Measurements from ENCODE around the gene HSD17B2. TPM values are rescaled to one million over a fixed set of nuclear protein-coding genes. Genes with fewer than 3 reads are reported as not detected.

HSD17B2 gene
- total RNA-seq, 1 donor from 2014 or later: 1.2 TPM

GRCh38 chr16:82118749-82119148 is 83.7 kb downstream of the HSD17B2 start:
- Mint-ChIP-seq H3K27me3 (no peaks in the 10 kb centered on the region), H3K4me3 (ENCODE audit: low read depth) (no peak overlapping the region), H3K4me1 (ENCODE audit: low read depth) (no peaks in the 10 kb centered on the region), H3K36me3 (ENCODE audit: insufficient read depth) (no peaks in the 10 kb centered on the region), H3K27ac (no peak overlapping the region), H3K9me3 (ENCODE audit: low read depth) (peaks cover under 1% of the 10 kb centered on the region)
- no peak for DNase-seq (ENCODE audit: low spot score, unreplicated experiment)
- TF ChIP-seq CTCF (IDR thresholded peaks at IDR 0.05; ENCODE audit: unreplicated experiment): no peak

GRCh38 chr16:82119405-82119804 is 84.4 kb downstream of the HSD17B2 start:
- no peak for DNase-seq (ENCODE audit: low spot score, unreplicated experiment)
- Mint-ChIP-seq H3K36me3 (ENCODE audit: insufficient read depth) (no peaks in the 10 kb centered on the region), H3K4me1 (ENCODE audit: low read depth) (no peaks in the 10 kb centered on the region), H3K4me3 (ENCODE audit: low read depth) (no peak overlapping the region), H3K27me3 (no peaks in the 10 kb centered on the region), H3K27ac (no peak overlapping the region), H3K9me3 (ENCODE audit: low read depth) (peaks cover 4% of the 10 kb centered on the region)
- no peak for TF ChIP-seq CTCF (IDR thresholded peaks at IDR 0.05; ENCODE audit: unreplicated experiment)

GRCh38 chr16:82124651-82125050 is 89.6 kb downstream of the HSD17B2 start:
- Mint-ChIP-seq H3K4me1 (ENCODE audit: low read depth) (peaks cover 2% of the 10 kb centered on the region), H3K4me3 (ENCODE audit: low read depth) (no peak overlapping the region), H3K36me3 (ENCODE audit: insufficient read depth) (no peaks in the 10 kb centered on the region), H3K27ac (no peak overlapping the region), H3K27me3 (no peaks in the 10 kb centered on the region), H3K9me3 (ENCODE audit: low read depth) (peaks cover 10% of the 10 kb centered on the region)
- no peak for TF ChIP-seq CTCF (IDR thresholded peaks at IDR 0.05; ENCODE audit: unreplicated experiment)
- DNase-seq (ENCODE audit: low spot score, unreplicated experiment): no peak

DNA sequence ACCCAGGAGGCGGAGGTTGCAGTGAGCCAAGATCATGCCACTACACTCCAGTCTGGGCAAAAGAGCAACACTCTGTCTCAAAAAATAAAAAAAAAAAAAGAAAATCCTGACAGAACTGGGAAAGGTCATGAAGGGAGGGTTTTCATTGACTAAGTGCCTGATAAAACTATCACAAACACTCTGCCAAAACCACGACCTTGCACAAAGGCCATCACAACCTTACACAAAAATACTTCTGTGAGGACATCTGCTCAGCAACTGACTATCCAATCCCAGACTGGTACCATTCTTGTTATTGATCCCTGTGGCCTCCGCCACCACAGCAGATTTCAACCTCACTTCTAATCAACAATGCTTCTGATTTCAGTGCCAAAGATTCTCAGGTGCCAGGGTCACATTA is 94.8 kb downstream of the HSD17B2 start:
- TF ChIP-seq CTCF (IDR thresholded peaks at IDR 0.05; ENCODE audit: unreplicated experiment): no peak
- peaks cover 2% of the 10 kb centered on the region for H3K4me1 Mint-ChIP-seq (ENCODE audit: low read depth)
- peaks cover 1% of the 10 kb centered on the region for H3K36me3 Mint-ChIP-seq (ENCODE audit: insufficient read depth)
- no peaks in the 10 kb centered on the region for H3K27me3 Mint-ChIP-seq
- H3K27ac Mint-ChIP-seq: no peak overlapping the region
- H3K4me3 Mint-ChIP-seq (ENCODE audit: low read depth): no peak overlapping the region
- H3K9me3 Mint-ChIP-seq (ENCODE audit: low read depth): peaks cover 3% of the 10 kb centered on the region
- no peak for DNase-seq (ENCODE audit: low spot score, unreplicated experiment)

GRCh38 chr16:82133798-82134197 is 98.7 kb downstream of the HSD17B2 start:
- TF ChIP-seq CTCF (IDR thresholded peaks at IDR 0.05; ENCODE audit: unreplicated experiment): no peak
- H3K36me3 Mint-ChIP-seq (ENCODE audit: insufficient read depth): peaks cover 4% of the 10 kb centered on the region
- H3K4me3 Mint-ChIP-seq (ENCODE audit: low read depth): no peak overlapping the region
- no peak for DNase-seq (ENCODE audit: low spot score, unreplicated experiment)
- H3K27me3 Mint-ChIP-seq: no peaks in the 10 kb centered on the region
- peaks cover 8% of the 10 kb centered on the region for H3K4me1 Mint-ChIP-seq (ENCODE audit: low read depth)
- H3K27ac Mint-ChIP-seq: no peak overlapping the region
- H3K9me3 Mint-ChIP-seq (ENCODE audit: low read depth): peaks cover 1% of the 10 kb centered on the region
